SU-DHL-6 (cell line): ENCODE results near the gene RPP25L.

Experiments
- EZH2phosphoT487 ChIP-seq: fragments of 200-600 bp; sonication (generic), shearing (Covaris generic); conservative IDR thresholded peaks from 2 replicates; pipeline ENCODE4 v1.6.1; 2018; ENCODE audit warnings: mild to moderate bottlenecking, antibody characterized with exemption, low read length, moderate library complexity, mixed read lengths
- TF ChIP-seq, protein P1 (sequence below): fragments of 200-600 bp; sonication (generic); IDR thresholded peaks from one replicate; pipeline ENCODE4 v1.5.1; 2017; ENCODE audit warnings: antibody characterized with exemption, mild to moderate bottlenecking, low read length, moderate library complexity; ENCODE audit not compliant: insufficient read depth, poor library complexity, severe bottlenecking

DNA sequence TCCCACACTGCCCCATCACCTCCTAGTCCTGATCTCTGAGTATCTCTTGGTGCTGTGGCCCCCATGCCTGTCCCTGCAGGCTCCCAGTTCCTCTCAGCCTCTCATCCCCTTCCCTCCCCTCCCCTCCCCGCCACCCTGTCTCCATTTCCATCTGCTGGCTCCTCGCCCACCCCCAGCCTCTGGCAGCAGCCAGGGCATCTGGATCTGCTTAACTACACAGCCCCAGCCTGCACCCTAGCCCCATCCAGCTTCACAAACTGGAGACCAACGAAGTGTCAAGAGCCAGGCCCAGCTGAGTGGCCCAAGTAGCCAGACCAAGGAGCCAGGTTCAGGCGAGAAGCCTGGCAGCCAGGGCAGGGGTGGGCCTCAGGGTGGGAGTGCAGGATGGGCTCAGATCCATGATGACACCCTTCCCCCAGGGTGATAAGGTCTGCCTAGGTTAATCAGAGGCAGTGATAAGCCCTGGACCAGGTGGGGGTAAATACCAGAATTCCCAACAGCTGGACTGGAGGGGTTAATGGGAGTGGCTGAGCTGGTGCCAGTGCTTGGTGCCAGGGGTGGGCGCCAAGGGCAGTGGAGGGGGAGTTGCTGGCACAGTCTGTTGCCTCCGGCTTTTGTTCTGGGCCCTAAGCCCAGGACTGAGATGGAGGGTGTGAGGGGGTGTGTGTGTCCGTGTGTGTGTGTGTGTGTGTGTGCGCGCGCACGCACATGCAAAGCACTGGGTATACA lies 42.6 kb upstream of the RPP25L start:
- TF ChIP-seq, protein P1, sequence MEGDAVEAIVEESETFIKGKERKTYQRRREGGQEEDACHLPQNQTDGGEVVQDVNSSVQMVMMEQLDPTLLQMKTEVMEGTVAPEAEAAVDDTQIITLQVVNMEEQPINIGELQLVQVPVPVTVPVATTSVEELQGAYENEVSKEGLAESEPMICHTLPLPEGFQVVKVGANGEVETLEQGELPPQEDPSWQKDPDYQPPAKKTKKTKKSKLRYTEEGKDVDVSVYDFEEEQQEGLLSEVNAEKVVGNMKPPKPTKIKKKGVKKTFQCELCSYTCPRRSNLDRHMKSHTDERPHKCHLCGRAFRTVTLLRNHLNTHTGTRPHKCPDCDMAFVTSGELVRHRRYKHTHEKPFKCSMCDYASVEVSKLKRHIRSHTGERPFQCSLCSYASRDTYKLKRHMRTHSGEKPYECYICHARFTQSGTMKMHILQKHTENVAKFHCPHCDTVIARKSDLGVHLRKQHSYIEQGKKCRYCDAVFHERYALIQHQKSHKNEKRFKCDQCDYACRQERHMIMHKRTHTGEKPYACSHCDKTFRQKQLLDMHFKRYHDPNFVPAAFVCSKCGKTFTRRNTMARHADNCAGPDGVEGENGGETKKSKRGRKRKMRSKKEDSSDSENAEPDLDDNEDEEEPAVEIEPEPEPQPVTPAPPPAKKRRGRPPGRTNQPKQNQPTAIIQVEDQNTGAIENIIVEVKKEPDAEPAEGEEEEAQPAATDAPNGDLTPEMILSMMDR = no peak
- no peak for TF ChIP-seq EZH2phosphoT487
